H54 (cell line): ENCODE results near the gene MTMR6.

Experiments
- DNase-seq: peaks from one replicate; pipeline ENCODE4 v3.0.0; 2011; ENCODE audit warnings: low spot score, mixed read lengths; ENCODE audit not compliant: insufficient read length
- FAIRE-seq: peaks from 3 replicates; lab custom pipeline; 2011; peaks lifted over from hg19 to GRCh38; lab: Jason Lieb, UNC
- POLR2A ChIP-seq: IDR thresholded peaks from 2 replicates; pipeline ENCODE4 v1.6.1; 2011; ENCODE audit warnings: low read depth, mild to moderate bottlenecking, low read length

The MTMR6 gene

DNA sequence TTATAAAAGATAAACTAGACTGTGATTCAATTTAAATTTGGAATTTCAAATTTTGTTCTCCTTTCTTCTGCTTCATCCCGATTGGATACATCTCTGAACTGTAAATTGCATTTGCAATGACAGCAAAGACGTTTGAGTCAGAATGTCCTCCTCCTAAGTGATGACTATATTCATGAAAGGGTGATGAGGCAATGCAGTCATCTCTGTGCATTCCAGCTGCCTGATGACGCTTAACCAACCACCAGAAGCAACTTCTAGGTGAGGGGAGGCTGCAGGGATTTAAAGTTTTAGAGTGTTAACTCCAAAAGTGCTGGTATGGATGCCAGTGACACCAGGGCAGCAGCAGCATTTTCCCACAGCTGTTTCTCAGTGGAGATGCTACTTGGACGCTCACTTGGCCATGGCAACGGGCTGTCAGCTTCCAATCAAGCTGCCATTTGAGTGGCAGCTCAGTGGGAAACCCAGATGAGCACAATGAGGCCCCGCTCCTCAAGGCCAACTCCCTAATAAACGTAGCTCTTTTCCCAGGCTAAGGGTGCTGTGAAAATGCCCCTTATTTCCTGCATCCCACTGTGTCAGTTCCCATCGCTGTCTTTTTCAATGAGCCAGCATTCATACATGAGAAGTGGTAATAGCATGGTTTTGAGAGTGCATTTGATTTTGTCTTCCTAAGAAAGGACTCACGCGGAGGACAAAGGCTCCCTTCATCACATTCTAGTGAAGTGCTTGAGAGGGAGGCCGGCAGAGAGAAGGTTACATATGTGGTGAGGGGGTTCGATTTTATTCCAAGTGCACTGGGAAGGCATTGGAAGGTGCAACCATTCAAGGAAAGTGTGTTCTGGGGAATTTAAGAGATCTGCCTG, 70.0 kb downstream of the MTMR6 start:
- FAIRE-seq = no peak
- TF ChIP-seq POLR2A = no peak
- DNase-seq = peak; percentile 11

DNA sequence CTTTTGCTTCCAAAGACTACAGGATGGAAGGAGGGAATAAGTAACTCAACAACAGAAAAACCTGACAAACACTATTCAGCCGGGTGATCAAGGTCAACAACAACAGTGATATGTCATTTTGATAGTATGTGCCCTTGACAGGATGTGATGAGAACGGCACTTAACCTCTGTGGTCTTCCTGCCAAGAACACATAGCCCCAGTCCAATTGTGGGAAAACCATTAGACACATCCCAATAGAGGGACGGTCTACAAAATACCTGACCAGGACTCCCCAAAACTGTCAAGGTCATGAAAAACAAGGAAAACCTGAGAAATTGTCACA, 72.1 kb downstream of the MTMR6 start:
- no peak for DNase-seq
- no peak for FAIRE-seq
- no peak for TF ChIP-seq POLR2A

DNA sequence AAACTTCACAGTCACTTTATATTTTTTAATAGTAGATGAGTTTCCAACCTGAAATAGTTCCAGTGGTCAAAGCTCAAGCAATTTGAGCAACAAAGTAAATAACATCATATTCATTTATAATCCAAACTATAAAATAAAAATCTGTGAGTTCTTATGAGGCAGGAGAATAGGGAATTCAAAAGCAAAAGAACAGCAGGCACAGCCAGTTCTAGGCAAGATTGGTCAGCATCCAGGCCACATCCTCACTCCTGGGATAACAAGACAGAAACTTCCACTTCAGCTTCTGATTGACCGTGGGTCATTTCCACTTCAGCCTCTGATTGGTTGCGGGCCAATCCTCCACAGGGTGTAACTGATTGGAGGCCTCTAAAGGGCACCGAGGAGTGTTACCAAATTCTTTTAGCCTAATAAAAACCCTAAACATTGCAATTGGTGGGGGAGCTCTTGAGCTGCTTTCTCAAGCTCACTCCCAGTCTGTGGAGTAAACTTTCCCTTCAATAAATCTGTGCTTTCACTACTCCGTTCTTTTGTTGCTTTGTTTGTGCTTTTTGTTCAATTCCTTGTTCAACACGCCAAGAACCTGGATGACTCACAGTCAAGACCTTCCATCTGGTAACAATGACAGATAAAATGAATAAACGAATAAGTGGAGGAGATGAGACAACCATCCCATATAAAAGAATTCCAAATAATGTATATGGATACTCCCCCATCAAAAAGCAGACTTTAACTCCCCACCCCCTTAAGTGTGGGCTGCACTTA, 72.6 kb downstream of the MTMR6 start:
- DNase-seq = no peak
- FAIRE-seq = no peak

GRCh38 chr13:25213715-25214114, 73.6 kb downstream of the MTMR6 start:
- FAIRE-seq (no peak), DNase-seq (no peak)
- TF ChIP-seq POLR2A = no peak

More for the DNA sequence above, 72.6 kb downstream of the MTMR6 start:
- TF ChIP-seq POLR2A = no peak

DNA sequence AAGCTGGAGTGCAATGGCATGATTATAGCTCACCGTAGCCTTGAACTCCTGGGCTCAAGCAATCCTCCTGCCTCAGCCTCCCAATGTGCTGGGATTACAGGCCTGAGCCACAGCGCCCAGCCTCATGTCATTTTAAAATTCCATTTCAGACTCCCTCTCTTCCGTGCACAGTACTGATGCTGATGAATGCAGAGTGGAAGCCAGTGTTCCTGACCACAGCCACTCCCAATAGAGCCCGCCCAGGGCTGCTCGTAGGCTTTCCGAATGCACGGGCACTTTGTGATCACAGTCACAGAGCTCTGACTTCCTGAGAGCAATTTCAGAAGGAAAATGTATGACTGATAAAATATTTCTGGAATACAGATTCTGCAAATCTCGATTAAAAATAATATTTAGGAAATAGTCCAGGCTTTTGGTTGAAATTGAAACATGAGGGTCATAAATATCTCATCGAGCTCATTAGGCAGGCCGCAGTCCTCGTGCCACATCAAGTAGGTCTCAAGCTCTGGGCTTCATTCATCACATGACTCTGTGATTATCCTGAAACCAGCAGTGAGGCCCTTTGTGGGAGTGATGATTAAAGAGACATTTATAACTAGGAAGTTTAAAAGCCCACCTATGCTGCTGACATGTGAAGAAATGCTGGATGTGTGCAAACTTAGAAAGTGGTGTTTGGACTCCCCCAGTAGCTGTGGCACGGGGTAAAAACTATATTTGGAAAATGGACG, 76.3 kb downstream of the MTMR6 start:
- FAIRE-seq = no peak
- no peak for TF ChIP-seq POLR2A
- DNase-seq = no peak

- FAIRE-seq (no peak), DNase-seq (no peak)
- TF ChIP-seq POLR2A = no peak
Measured at GRCh38 chr13:25207291-25207810, 79.9 kb downstream of the MTMR6 start.

- no peak for FAIRE-seq
- DNase-seq = no peak
Measured at GRCh38 chr13:25204863-25205262, 82.4 kb downstream of the MTMR6 start.

DNA sequence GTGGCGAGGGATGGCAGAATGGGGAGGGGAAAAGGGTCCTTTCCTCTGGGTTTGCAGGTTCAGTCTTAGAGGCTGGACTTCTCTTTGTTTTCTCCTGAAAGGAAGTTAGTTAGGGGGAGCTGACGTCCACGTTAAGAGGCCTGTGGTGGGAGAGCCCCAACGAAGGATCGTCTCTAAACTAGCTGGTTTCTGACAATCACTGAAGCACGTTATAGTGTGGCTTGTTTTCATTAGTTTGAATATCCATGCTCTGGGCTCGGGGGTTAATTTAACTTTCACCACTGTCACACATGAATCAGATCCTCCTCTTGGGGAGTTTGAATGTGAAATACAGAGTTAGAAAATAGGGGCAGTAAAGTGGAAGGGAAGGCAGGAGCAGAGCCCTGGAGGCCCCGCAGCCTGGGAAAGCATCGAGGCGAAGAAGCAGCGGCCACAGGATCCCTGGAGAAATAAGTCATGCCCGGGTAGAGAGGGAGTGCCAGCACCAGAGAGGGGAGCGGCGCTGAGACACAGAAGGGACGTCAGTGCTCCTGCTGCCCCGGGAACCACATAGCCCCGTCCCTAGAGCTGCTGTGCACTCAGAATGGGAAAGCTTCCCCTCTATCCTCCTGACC, 84.1 kb downstream of the MTMR6 start:
- DNase-seq (no peak), FAIRE-seq (no peak)
- TF ChIP-seq POLR2A = no peak

More at GRCh38 chr13:25204863-25205262, 82.4 kb downstream of the MTMR6 start:
- no peak for TF ChIP-seq POLR2A

DNA sequence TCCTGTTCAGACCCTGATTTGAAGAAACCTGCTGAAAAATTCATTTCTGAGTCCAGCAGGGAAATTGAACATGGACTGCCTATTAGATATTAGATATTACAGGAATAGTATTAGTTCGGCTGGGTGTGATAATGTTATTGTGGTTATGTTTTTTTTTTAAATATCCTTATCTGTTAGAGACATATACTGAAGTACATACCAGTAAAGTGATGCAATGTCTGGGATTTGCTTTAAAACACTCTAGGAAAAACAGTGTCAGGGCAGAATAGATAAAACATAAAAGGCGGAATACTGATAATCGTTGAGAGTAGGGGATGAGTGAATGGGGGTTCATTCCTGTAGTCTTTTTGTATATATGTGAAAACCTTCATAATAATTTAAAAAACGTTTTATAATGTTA, 86.5 kb downstream of the MTMR6 start:
- TF ChIP-seq POLR2A = no peak
- no peak for DNase-seq
- no peak for FAIRE-seq

- FAIRE-seq (no peak), DNase-seq (no peak)
Measured at GRCh38 chr13:25198647-25199046, 88.6 kb downstream of the MTMR6 start.

DNA sequence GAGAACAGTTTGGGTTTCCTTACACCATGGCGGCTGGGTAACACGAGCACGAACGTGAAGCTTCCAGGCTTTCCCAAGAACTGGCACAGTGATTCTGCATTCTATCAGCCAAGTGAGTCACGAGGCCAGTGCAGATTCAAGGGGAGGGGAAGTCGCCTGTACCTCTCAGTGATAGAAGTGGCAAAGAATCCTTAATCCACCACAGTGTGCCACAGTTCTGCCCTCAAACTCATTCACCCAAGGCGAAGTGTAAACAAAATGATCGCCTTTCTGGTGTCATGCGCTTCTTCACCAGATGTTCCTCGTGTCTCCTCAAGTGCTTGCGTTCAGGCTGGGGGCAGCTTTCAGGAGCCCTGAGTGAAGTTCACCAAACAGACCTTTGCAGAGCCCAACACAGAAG, 90.3 kb downstream of the MTMR6 start:
- DNase-seq (no peak), FAIRE-seq (no peak)
- TF ChIP-seq POLR2A = no peak

More at GRCh38 chr13:25198647-25199046, 88.6 kb downstream of the MTMR6 start:
- no peak for TF ChIP-seq POLR2A
